Memory B cell (primary cell): Measurements from ENCODE around the gene YTHDC2.

Experiments
- ATAC-seq: fragments of 150-1000 bp; cut with Tn5 transposase; 2 replicates; pipeline ENCODE4 v1.10.0; 2021; ENCODE audit warnings: low read depth, mild to moderate bottlenecking, moderate library complexity
- DNase-seq, 2 donors: peaks; one replicate each; pipeline ENCODE4 v3.0.0; 2022; ENCODE audit warnings: low spot score in 2 of 2
- H3K27ac Mint-ChIP-seq: one replicate; pipeline ENCODE4 v1.8.0; 2022; ENCODE audit warnings: mild to moderate bottlenecking, moderate library complexity, mixed read lengths
- H3K27me3 Mint-ChIP-seq: one replicate; pipeline ENCODE4 v1.8.0; 2022; ENCODE audit warnings: mixed read lengths
- H3K36me3 Mint-ChIP-seq: one replicate; pipeline ENCODE4 v1.8.0; 2022; ENCODE audit warnings: mild to moderate bottlenecking, mixed read lengths
- H3K4me1 Mint-ChIP-seq: one replicate; pipeline ENCODE4 v1.8.0; 2022; ENCODE audit warnings: mixed read lengths
- H3K4me3 Mint-ChIP-seq: one replicate; pipeline ENCODE4 v1.8.0; 2022; ENCODE audit warnings: mild to moderate bottlenecking, moderate library complexity, mixed read lengths
- H3K9me3 Mint-ChIP-seq: one replicate; pipeline ENCODE4 v1.8.0; 2022; ENCODE audit warnings: mixed read lengths

The YTHDC2 gene

GRCh38 chr5:113531481-113532159 is 18.1 kb downstream of the YTHDC2 start:
- ATAC-seq (no peak), DNase-seq (no peak)
- H3K4me1 Mint-ChIP-seq: peaks cover 2% of the 10 kb centered on the region
- peaks cover 30% of the 10 kb centered on the region for H3K36me3 Mint-ChIP-seq
- no peak overlapping the region for H3K27ac Mint-ChIP-seq
- no peaks in the 10 kb centered on the region for H3K27me3 Mint-ChIP-seq
- H3K4me3 Mint-ChIP-seq: no peak overlapping the region
- H3K9me3 Mint-ChIP-seq: peaks cover 6% of the 10 kb centered on the region

DNA sequence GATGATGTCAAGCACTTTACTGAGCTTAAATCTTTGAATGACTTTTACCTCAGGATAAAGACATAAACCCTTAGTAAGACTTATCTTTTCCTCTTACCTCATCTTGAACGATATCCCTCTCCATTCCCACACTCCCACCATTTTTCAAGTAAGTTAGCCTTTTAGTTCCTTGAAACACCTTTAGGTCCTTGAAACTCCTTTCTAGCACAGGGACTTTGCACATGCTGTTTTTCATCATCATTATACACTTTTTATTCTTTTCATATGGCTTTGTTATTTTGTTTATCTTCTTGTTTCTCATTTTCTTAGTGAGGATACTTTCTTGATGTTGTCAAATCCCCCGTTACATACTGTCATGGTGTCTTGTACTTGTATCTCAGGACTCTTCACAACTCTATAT is 24.8 kb downstream of the YTHDC2 start:
- no peaks in the 10 kb centered on the region for H3K27me3 Mint-ChIP-seq
- ATAC-seq (no peak), DNase-seq (no peak)
- H3K4me1 Mint-ChIP-seq: peaks cover 8% of the 10 kb centered on the region
- H3K36me3 Mint-ChIP-seq: peaks cover 34% of the 10 kb centered on the region
- no peak overlapping the region for H3K4me3 Mint-ChIP-seq
- no peaks in the 10 kb centered on the region for H3K9me3 Mint-ChIP-seq
- H3K27ac Mint-ChIP-seq: no peak overlapping the region

DNA sequence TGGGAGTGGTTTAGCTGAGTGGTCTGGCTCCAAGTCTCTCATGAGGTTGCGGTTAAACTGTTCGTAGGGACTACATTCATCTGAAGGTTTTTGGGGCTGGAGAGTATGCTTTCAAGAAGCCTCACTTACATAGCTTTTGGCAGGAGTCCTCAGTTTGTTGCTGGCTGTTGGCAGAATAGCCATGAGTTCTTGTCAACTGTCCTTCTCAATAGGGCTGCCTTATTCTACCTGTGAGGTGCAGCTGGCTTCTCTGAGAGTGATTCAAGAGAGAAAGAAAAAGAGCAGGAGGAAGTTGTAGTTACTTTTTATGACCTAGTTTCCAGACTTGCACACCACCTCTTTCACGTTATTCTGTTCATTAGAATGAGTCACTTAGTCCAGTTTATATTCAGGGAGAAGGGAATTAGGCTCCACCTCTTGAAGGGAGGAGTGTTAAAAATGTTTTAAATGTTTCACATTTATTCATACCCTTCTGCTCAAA is 33.2 kb downstream of the YTHDC2 start:
- DNase-seq (no peak), ATAC-seq (no peak)
- H3K27ac Mint-ChIP-seq: peak overlapping the region; percentile 22
- H3K9me3 Mint-ChIP-seq: no peaks in the 10 kb centered on the region
- no peaks in the 10 kb centered on the region for H3K27me3 Mint-ChIP-seq
- no peak overlapping the region for H3K4me3 Mint-ChIP-seq
- H3K36me3 Mint-ChIP-seq: peaks cover 41% of the 10 kb centered on the region
- H3K4me1 Mint-ChIP-seq: no peaks in the 10 kb centered on the region

GRCh38 chr5:113548396-113548795 is 34.9 kb downstream of the YTHDC2 start:
- H3K36me3 Mint-ChIP-seq: peaks cover 45% of the 10 kb centered on the region
- ATAC-seq: no peak
- H3K27ac Mint-ChIP-seq: no peak overlapping the region
- DNase-seq: no peak
- no peaks in the 10 kb centered on the region for H3K4me1 Mint-ChIP-seq
- no peak overlapping the region for H3K4me3 Mint-ChIP-seq
- H3K27me3 Mint-ChIP-seq: no peaks in the 10 kb centered on the region
- no peaks in the 10 kb centered on the region for H3K9me3 Mint-ChIP-seq

DNA sequence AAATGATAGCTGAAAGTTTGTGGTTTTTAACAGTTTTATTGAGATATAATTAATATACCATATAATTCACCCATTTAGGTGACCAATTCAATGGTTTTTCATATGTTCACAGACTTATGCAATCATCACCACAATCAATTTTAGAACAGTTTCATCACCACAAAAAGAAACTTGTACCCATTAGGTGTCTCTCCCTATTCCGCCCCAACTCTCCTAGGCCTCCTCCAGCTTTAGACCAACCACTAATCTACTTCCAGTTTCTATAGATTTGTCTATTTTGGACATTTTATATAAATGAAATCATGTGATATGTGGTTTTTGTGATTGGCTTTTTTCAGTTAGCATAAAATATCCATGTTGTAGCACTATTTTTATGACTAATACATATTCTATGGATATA is 38.6 kb downstream of the YTHDC2 start:
- ATAC-seq (no peak), DNase-seq (no peak)
- Mint-ChIP-seq H3K36me3 (peaks cover 28% of the 10 kb centered on the region), H3K4me3 (no peak overlapping the region), H3K27me3 (no peaks in the 10 kb centered on the region), H3K9me3 (no peaks in the 10 kb centered on the region), H3K27ac (no peak overlapping the region), H3K4me1 (no peaks in the 10 kb centered on the region)

GRCh38 chr5:113552620-113553019 is 39.1 kb downstream of the YTHDC2 start:
- DNase-seq (no peak), ATAC-seq (no peak)
- Mint-ChIP-seq H3K27ac (no peak overlapping the region), H3K4me1 (no peaks in the 10 kb centered on the region), H3K9me3 (no peaks in the 10 kb centered on the region), H3K27me3 (no peaks in the 10 kb centered on the region), H3K4me3 (no peak overlapping the region), H3K36me3 (peaks cover 27% of the 10 kb centered on the region)

- Mint-ChIP-seq H3K27ac (peak overlapping the region; percentile 72), H3K27me3 (no peaks in the 10 kb centered on the region), H3K4me3 (no peak overlapping the region), H3K9me3 (no peaks in the 10 kb centered on the region), H3K36me3 (peaks cover 37% of the 10 kb centered on the region), H3K4me1 (no peaks in the 10 kb centered on the region)
- ATAC-seq (no peak), DNase-seq (no peak)
Observed at GRCh38 chr5:113562828-113563400, 49.4 kb downstream of the YTHDC2 start.

DNA sequence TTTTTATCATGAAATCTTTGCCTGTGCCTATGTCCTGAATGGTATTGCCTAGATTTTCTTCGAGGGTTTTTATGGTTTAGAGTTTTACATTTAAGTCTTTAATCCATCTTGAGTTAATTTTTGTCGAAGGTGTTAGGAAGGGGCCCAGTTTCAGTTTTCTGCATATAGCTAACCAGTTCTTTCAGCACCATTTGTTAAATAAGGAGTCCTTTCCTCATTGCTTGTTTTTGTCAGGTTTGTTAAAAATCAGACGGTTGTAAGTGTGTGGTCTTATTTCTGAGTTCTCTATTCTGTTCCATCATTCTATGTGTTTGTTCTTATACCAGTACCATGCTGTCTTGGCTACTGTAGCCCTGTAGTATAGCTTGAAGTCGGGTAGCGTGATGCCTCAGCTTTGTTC is 55.9 kb downstream of the YTHDC2 start:
- no peaks in the 10 kb centered on the region for H3K27me3 Mint-ChIP-seq
- H3K27ac Mint-ChIP-seq: peak overlapping the region; percentile 59
- peaks cover 70% of the 10 kb centered on the region for H3K36me3 Mint-ChIP-seq
- H3K4me1 Mint-ChIP-seq: peaks cover 4% of the 10 kb centered on the region
- no peak overlapping the region for H3K4me3 Mint-ChIP-seq
- ATAC-seq (no peak), DNase-seq (no peak)
- H3K9me3 Mint-ChIP-seq: peaks cover 15% of the 10 kb centered on the region

DNA sequence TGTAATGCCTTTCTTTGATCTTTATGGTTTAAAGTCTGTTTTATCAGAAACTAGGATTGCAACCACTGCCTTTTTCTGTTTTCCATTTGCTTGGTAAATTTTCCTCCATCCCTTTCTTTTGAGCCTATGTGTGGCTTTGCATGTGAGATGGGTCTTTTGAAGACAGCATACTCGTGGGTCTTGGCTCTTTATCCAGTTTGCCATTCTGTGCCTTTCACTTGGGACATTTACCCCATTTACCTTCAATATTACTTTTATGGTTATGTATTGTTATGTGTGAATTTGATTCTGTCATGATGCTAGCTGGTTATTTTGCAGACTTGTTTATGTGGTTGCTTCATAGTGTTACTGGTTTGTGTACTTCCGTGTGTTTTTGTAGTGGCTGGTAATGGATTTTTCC is 59.2 kb downstream of the YTHDC2 start:
- H3K4me1 Mint-ChIP-seq: peaks cover 10% of the 10 kb centered on the region
- DNase-seq (no peak), ATAC-seq (no peak)
- H3K4me3 Mint-ChIP-seq: no peak overlapping the region
- peaks cover 66% of the 10 kb centered on the region for H3K36me3 Mint-ChIP-seq
- peaks cover 15% of the 10 kb centered on the region for H3K9me3 Mint-ChIP-seq
- H3K27ac Mint-ChIP-seq: no peak overlapping the region
- no peaks in the 10 kb centered on the region for H3K27me3 Mint-ChIP-seq

- H3K36me3 Mint-ChIP-seq: peaks cover 56% of the 10 kb centered on the region
- peaks cover 10% of the 10 kb centered on the region for H3K4me1 Mint-ChIP-seq
- no peak for ATAC-seq
Observed at GRCh38 chr5:113574417-113574816, 60.9 kb downstream of the YTHDC2 start.

GRCh38 chr5:113575074-113575473 is 61.6 kb downstream of the YTHDC2 start:
- ATAC-seq (no peak), DNase-seq (no peak)
- Mint-ChIP-seq H3K4me3 (no peak overlapping the region), H3K27ac (no peak overlapping the region), H3K9me3 (peaks cover 15% of the 10 kb centered on the region), H3K27me3 (no peaks in the 10 kb centered on the region), H3K4me1 (peaks cover 10% of the 10 kb centered on the region), H3K36me3 (peaks cover 52% of the 10 kb centered on the region)

More at GRCh38 chr5:113574417-113574816, 60.9 kb downstream of the YTHDC2 start:
- H3K9me3 Mint-ChIP-seq: peaks cover 15% of the 10 kb centered on the region
- no peaks in the 10 kb centered on the region for H3K27me3 Mint-ChIP-seq
- no peak overlapping the region for H3K27ac Mint-ChIP-seq
- no peak for DNase-seq
- no peak overlapping the region for H3K4me3 Mint-ChIP-seq

- no peak for DNase-seq
- no peak for ATAC-seq
- peaks cover 33% of the 10 kb centered on the region for H3K36me3 Mint-ChIP-seq
- H3K4me1 Mint-ChIP-seq: peaks cover 6% of the 10 kb centered on the region
- H3K27me3 Mint-ChIP-seq: no peaks in the 10 kb centered on the region
- no peak overlapping the region for H3K27ac Mint-ChIP-seq
- H3K4me3 Mint-ChIP-seq: no peak overlapping the region
- H3K9me3 Mint-ChIP-seq: peaks cover 5% of the 10 kb centered on the region
Observed at GRCh38 chr5:113578091-113578490, 64.6 kb downstream of the YTHDC2 start.

DNA sequence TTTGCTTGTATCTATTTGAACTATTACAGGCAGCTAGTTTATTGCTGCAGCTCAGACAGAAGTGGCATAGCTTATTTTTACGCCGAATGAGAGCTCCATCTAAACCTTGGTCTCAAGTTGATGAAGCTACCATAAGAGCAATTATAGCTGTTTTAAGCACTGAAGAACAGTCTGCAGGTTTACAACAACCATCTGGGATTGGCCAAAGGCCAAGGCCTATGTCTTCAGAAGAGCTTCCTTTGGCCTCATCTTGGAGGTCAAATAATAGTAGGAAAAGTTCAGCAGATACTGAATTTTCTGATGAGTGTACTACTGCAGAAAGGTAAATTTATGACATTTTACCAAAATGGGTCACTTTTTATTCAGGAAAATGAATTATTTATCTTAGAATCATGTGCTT is 67.9 kb downstream of the YTHDC2 start:
- Mint-ChIP-seq H3K4me1 (no peaks in the 10 kb centered on the region), H3K27ac (no peak overlapping the region), H3K4me3 (no peak overlapping the region), H3K9me3 (no peaks in the 10 kb centered on the region), H3K27me3 (no peaks in the 10 kb centered on the region), H3K36me3 (peaks cover 18% of the 10 kb centered on the region)
- ATAC-seq (no peak), DNase-seq (no peak)

DNA sequence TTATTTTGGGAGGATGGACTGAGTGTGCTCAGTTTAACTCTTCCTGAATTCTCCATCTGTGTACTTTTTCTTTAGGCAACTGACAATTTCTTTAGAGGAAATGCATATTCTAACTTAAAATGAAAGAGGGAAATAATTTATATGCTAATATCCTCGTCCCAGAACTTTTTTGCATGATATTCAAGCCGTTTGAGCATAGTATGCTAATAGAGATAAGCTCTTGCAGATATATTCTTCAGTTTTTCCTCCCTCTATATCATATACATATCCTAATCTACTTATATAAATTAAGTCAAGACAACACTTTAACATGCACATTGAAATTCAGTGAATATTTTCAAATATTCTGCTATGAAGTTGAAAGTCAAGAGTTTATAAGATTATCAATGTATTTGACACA is 84.7 kb downstream of the YTHDC2 start:
- no peak overlapping the region for H3K27ac Mint-ChIP-seq
- H3K4me1 Mint-ChIP-seq: no peaks in the 10 kb centered on the region
- H3K9me3 Mint-ChIP-seq: no peaks in the 10 kb centered on the region
- H3K27me3 Mint-ChIP-seq: no peaks in the 10 kb centered on the region
- DNase-seq (no peak), ATAC-seq (no peak)
- H3K4me3 Mint-ChIP-seq: no peak overlapping the region
- H3K36me3 Mint-ChIP-seq: peaks cover 8% of the 10 kb centered on the region

GRCh38 chr5:113598926-113599325 is 85.4 kb downstream of the YTHDC2 start:
- Mint-ChIP-seq H3K4me3 (no peak overlapping the region), H3K9me3 (no peaks in the 10 kb centered on the region), H3K36me3 (peaks cover 3% of the 10 kb centered on the region), H3K27ac (no peak overlapping the region), H3K4me1 (no peaks in the 10 kb centered on the region), H3K27me3 (no peaks in the 10 kb centered on the region)
- DNase-seq (no peak), ATAC-seq (no peak)
